ENCODE data around the gene PDHX.

PDHX gene

GRCh38 chr11:34899633-34900016, 16.8 kb upstream of the PDHX start:
- DNase-seq (ENCODE audit: extremely low read depth, low read depth): no peak
- TF ChIP-seq CTCF (IDR thresholded peaks at IDR 0.05; ENCODE audit: low read depth, low read length): no peak

- TF ChIP-seq CTCF (IDR thresholded peaks at IDR 0.05; ENCODE audit: low read depth, low read length): no peak
- no peak for DNase-seq (ENCODE audit: extremely low read depth, low read depth)
Measured at GRCh38 chr11:34904421-34904955, 11.9 kb upstream of the PDHX start.

- no peak for DNase-seq (ENCODE audit: extremely low read depth, low read depth)
- TF ChIP-seq CTCF (IDR thresholded peaks at IDR 0.05; ENCODE audit: low read depth, low read length): no peak
Measured at GRCh38 chr11:34905666-34906065, 10.8 kb upstream of the PDHX start.

GRCh38 chr11:34907934-34908593, 8.4 kb upstream of the PDHX start:
- no peak for DNase-seq (ENCODE audit: extremely low read depth, low read depth)
- no peak for TF ChIP-seq CTCF (IDR thresholded peaks at IDR 0.05; ENCODE audit: low read depth, low read length)

- no peak for TF ChIP-seq CTCF (IDR thresholded peaks at IDR 0.05; ENCODE audit: low read depth, low read length)
- no peak for DNase-seq (ENCODE audit: extremely low read depth, low read depth)
Measured at GRCh38 chr11:34909415-34909814, 7.0 kb upstream of the PDHX start.

GRCh38 chr11:34909955-34910354, 6.5 kb upstream of the PDHX start:
- TF ChIP-seq CTCF (IDR thresholded peaks at IDR 0.05; ENCODE audit: low read depth, low read length): no peak
- DNase-seq (ENCODE audit: extremely low read depth, low read depth): no peak

GRCh38 chr11:34910817-34911216, 5.6 kb upstream of the PDHX start:
- no peak for TF ChIP-seq CTCF (IDR thresholded peaks at IDR 0.05; ENCODE audit: low read depth, low read length)

More at GRCh38 chr11:34910817-34911216, 5.6 kb upstream of the PDHX start:
- no peak for DNase-seq (ENCODE audit: extremely low read depth, low read depth)

All from AG09319 (cell line).